Measurements from ENCODE around the gene CCNJL. TPM values are rescaled to one million over a fixed set of nuclear protein-coding genes. Genes with fewer than 3 reads are reported as not detected.
A peak's percentile ranks its signal among the peaks of the same experiment; 100 is the strongest.

CCNJL gene
- total RNA-seq, 2 experiments from 2014 or later, result 0.23 TPM; not detected in 1

GRCh38 chr5:160285316-160285715 lies 27.0 kb downstream of the CCNJL start:
- no peaks in the 10 kb centered on the region for H3K36me3 Mint-ChIP-seq (ENCODE audit: low read depth)
- DNase-seq (no peak), ATAC-seq (no peak)
- POLR2A ChIA-PET, result no interaction called here
- CTCF ChIA-PET, result no interaction called here
- H3K4me3 Mint-ChIP-seq, result no peak overlapping the region
- H3K4me1 Mint-ChIP-seq (ENCODE audit: low read depth), result no peaks in the 10 kb centered on the region
- H3K27ac Mint-ChIP-seq, result no peak overlapping the region
- no peaks in the 10 kb centered on the region for H3K9me3 Mint-ChIP-seq (ENCODE audit: insufficient read depth)
- H3K27me3 Mint-ChIP-seq (ENCODE audit: low read depth), result no peaks in the 10 kb centered on the region

GRCh38 chr5:160284291-160284873 lies 28.0 kb downstream of the CCNJL start:
- H3K27me3 Mint-ChIP-seq (ENCODE audit: low read depth), result no peaks in the 10 kb centered on the region
- CTCF ChIA-PET, result no interaction called here
- DNase-seq, result no peak
- no peak overlapping the region for H3K27ac Mint-ChIP-seq
- H3K4me1 Mint-ChIP-seq (ENCODE audit: low read depth), result no peaks in the 10 kb centered on the region
- no peaks in the 10 kb centered on the region for H3K36me3 Mint-ChIP-seq (ENCODE audit: low read depth)
- no peaks in the 10 kb centered on the region for H3K9me3 Mint-ChIP-seq (ENCODE audit: insufficient read depth)
- no peak for ATAC-seq
- POLR2A ChIA-PET, result no interaction called here
- no peak overlapping the region for H3K4me3 Mint-ChIP-seq

- no peaks in the 10 kb centered on the region for H3K9me3 Mint-ChIP-seq (ENCODE audit: insufficient read depth)
- no peaks in the 10 kb centered on the region for H3K36me3 Mint-ChIP-seq (ENCODE audit: low read depth)
- ATAC-seq, result no peak
- no peak overlapping the region for H3K27ac Mint-ChIP-seq
- POLR2A ChIA-PET, result no interaction called here
- no peak for DNase-seq
- H3K27me3 Mint-ChIP-seq (ENCODE audit: low read depth), result no peaks in the 10 kb centered on the region
- H3K4me1 Mint-ChIP-seq (ENCODE audit: low read depth), result no peaks in the 10 kb centered on the region
- CTCF ChIA-PET, result no interaction called here
- no peak overlapping the region for H3K4me3 Mint-ChIP-seq
Observed at GRCh38 chr5:160281275-160281674, 31.1 kb downstream of the CCNJL start.

- Mint-ChIP-seq H3K4me3 (no peak overlapping the region), H3K4me1 (ENCODE audit: low read depth) (no peaks in the 10 kb centered on the region), H3K27me3 (ENCODE audit: low read depth) (no peaks in the 10 kb centered on the region), H3K36me3 (ENCODE audit: low read depth) (no peaks in the 10 kb centered on the region), H3K9me3 (ENCODE audit: insufficient read depth) (no peaks in the 10 kb centered on the region), H3K27ac (no peak overlapping the region)
- POLR2A ChIA-PET, result no interaction called here
- DNase-seq (no peak), ATAC-seq (no peak)
- CTCF ChIA-PET, result no interaction called here
Observed at GRCh38 chr5:160280384-160281095, 31.8 kb downstream of the CCNJL start.

GRCh38 chr5:160278343-160278742 lies 34.0 kb downstream of the CCNJL start:
- Mint-ChIP-seq H3K27ac (no peak overlapping the region), H3K4me3 (no peak overlapping the region), H3K9me3 (ENCODE audit: insufficient read depth) (no peaks in the 10 kb centered on the region), H3K4me1 (ENCODE audit: low read depth) (peaks cover 7% of the 10 kb centered on the region), H3K36me3 (ENCODE audit: low read depth) (no peaks in the 10 kb centered on the region), H3K27me3 (ENCODE audit: low read depth) (no peaks in the 10 kb centered on the region)
- no peak for ATAC-seq
- no peak for DNase-seq
- CTCF ChIA-PET, result interaction anchor here (1.1 kb wide), 1 partner anchor 8 kb away, joined by 3 read pairs; no protein-coding TSS in a partner anchor
- POLR2A ChIA-PET, result no interaction called here

GRCh38 chr5:160274483-160274931 lies 37.9 kb downstream of the CCNJL start:
- no peak for ATAC-seq
- CTCF ChIA-PET, result no interaction called here
- H3K4me3 Mint-ChIP-seq, result no peak overlapping the region

GRCh38 chr5:160272889-160273288 lies 39.5 kb downstream of the CCNJL start:
- Mint-ChIP-seq H3K27ac (no peak overlapping the region), H3K27me3 (ENCODE audit: low read depth) (no peaks in the 10 kb centered on the region), H3K36me3 (ENCODE audit: low read depth) (no peaks in the 10 kb centered on the region), H3K9me3 (ENCODE audit: insufficient read depth) (no peaks in the 10 kb centered on the region), H3K4me1 (ENCODE audit: low read depth) (peaks cover 14% of the 10 kb centered on the region), H3K4me3 (no peak overlapping the region)
- ChIA-PET POLR2A (no interaction called here), CTCF (no interaction called here)
- DNase-seq, result no peak
- ATAC-seq, result no peak

More at GRCh38 chr5:160274483-160274931, 37.9 kb downstream of the CCNJL start:
- POLR2A ChIA-PET, result no interaction called here
- Mint-ChIP-seq H3K27me3 (ENCODE audit: low read depth) (no peaks in the 10 kb centered on the region), H3K4me1 (ENCODE audit: low read depth) (peaks cover 14% of the 10 kb centered on the region), H3K36me3 (ENCODE audit: low read depth) (no peaks in the 10 kb centered on the region), H3K27ac (peak overlapping the region; percentile 59), H3K9me3 (ENCODE audit: insufficient read depth) (no peaks in the 10 kb centered on the region)
- DNase-seq, result no peak

- ChIA-PET POLR2A (no interaction called here), CTCF (interaction anchor here (1.0 kb wide), 1 partner anchor 10 kb away, joined by 4 read pairs; no protein-coding TSS in a partner anchor)
- Mint-ChIP-seq H3K9me3 (ENCODE audit: insufficient read depth) (no peaks in the 10 kb centered on the region), H3K4me3 (no peak overlapping the region), H3K27me3 (ENCODE audit: low read depth) (no peaks in the 10 kb centered on the region), H3K4me1 (ENCODE audit: low read depth) (peaks cover 14% of the 10 kb centered on the region), H3K36me3 (ENCODE audit: low read depth) (no peaks in the 10 kb centered on the region), H3K27ac (no peak overlapping the region)
- DNase-seq (no peak), ATAC-seq (no peak)
Observed at GRCh38 chr5:160272264-160272663, 40.1 kb downstream of the CCNJL start.

GRCh38 chr5:160271836-160272235 lies 40.5 kb downstream of the CCNJL start:
- CTCF ChIA-PET, result interaction anchor here (1.0 to 1.2 kb wide), 2 partner anchors 10 to 73 kb away, joined by 3 to 4 read pairs; no protein-coding TSS in a partner anchor
- Mint-ChIP-seq H3K27me3 (ENCODE audit: low read depth) (no peaks in the 10 kb centered on the region), H3K4me3 (no peak overlapping the region), H3K27ac (no peak overlapping the region), H3K4me1 (ENCODE audit: low read depth) (peaks cover 14% of the 10 kb centered on the region), H3K9me3 (ENCODE audit: insufficient read depth) (no peaks in the 10 kb centered on the region), H3K36me3 (ENCODE audit: low read depth) (no peaks in the 10 kb centered on the region)
- DNase-seq, result no peak
- ATAC-seq, result peak; percentile 18
- POLR2A ChIA-PET, result no interaction called here

- ATAC-seq, result peak; percentile 59
- no peaks in the 10 kb centered on the region for H3K36me3 Mint-ChIP-seq (ENCODE audit: low read depth)
- DNase-seq, result peak; percentile 21
- peaks cover 14% of the 10 kb centered on the region for H3K4me1 Mint-ChIP-seq (ENCODE audit: low read depth)
- no peaks in the 10 kb centered on the region for H3K9me3 Mint-ChIP-seq (ENCODE audit: insufficient read depth)
- CTCF ChIA-PET, result interaction anchor here (1.0 to 1.2 kb wide), 2 partner anchors 9 to 74 kb away, joined by 3 to 4 read pairs; no protein-coding TSS in a partner anchor
- H3K4me3 Mint-ChIP-seq, result no peak overlapping the region
- H3K27me3 Mint-ChIP-seq (ENCODE audit: low read depth), result no peaks in the 10 kb centered on the region
- POLR2A ChIA-PET, result no interaction called here
- H3K27ac Mint-ChIP-seq, result no peak overlapping the region
Observed at GRCh38 chr5:160271396-160271795, 41.0 kb downstream of the CCNJL start.

- no peak overlapping the region for H3K27ac Mint-ChIP-seq
- H3K27me3 Mint-ChIP-seq (ENCODE audit: low read depth), result no peaks in the 10 kb centered on the region
- H3K4me3 Mint-ChIP-seq, result no peak overlapping the region
- ChIA-PET CTCF (interaction anchor here (1.2 kb wide), 1 partner anchor 75 kb away, joined by 3 read pairs; no protein-coding TSS in a partner anchor), POLR2A (no interaction called here)
- ATAC-seq (no peak), DNase-seq (no peak)
- H3K4me1 Mint-ChIP-seq (ENCODE audit: low read depth), result peaks cover 14% of the 10 kb centered on the region
- no peaks in the 10 kb centered on the region for H3K9me3 Mint-ChIP-seq (ENCODE audit: insufficient read depth)
- H3K36me3 Mint-ChIP-seq (ENCODE audit: low read depth), result no peaks in the 10 kb centered on the region
Observed at GRCh38 chr5:160270704-160271103, 41.7 kb downstream of the CCNJL start.

GRCh38 chr5:160269017-160269416 lies 43.3 kb downstream of the CCNJL start:
- no peak overlapping the region for H3K4me3 Mint-ChIP-seq
- ChIA-PET CTCF (no interaction called here), POLR2A (no interaction called here)
- peaks cover 7% of the 10 kb centered on the region for H3K4me1 Mint-ChIP-seq (ENCODE audit: low read depth)
- DNase-seq, result no peak
- no peaks in the 10 kb centered on the region for H3K9me3 Mint-ChIP-seq (ENCODE audit: insufficient read depth)
- ATAC-seq, result no peak
- no peaks in the 10 kb centered on the region for H3K36me3 Mint-ChIP-seq (ENCODE audit: low read depth)
- no peaks in the 10 kb centered on the region for H3K27me3 Mint-ChIP-seq (ENCODE audit: low read depth)
- no peak overlapping the region for H3K27ac Mint-ChIP-seq

All from activated CD8-positive, alpha-beta T cell treated with anti-CD3 and anti-CD28 coated beads, Interleukin-2, amount 10 ng/mL, durations not matched to agents 7 days and 5 days (primary cell).